ENCODE measurements around the gene PPT1.

- TF ChIP-seq CTCF (IDR thresholded peaks at IDR 0.05) = no peak
- TF ChIP-seq EZH2phosphoT487 (IDR thresholded peaks at IDR 0.05) = no peak
- TF ChIP-seq EZH2 (IDR thresholded peaks at IDR 0.05) = no peak
Observed at GRCh38 chr1:40045766-40046165, 51.3 kb downstream of the PPT1 start.

Measured in neural progenitor cell (in vitro differentiated cells).